Measurements from ENCODE around the gene TBC1D1. TPM values are rescaled to one million over a fixed set of nuclear protein-coding genes. Genes with fewer than 3 reads are reported as not detected.

TBC1D1 gene
- total RNA-seq, 1 donor, result 66.6 TPM

GRCh38 chr4:37946503-37947179 lies 55.8 kb downstream of the TBC1D1 start:
- TF ChIP-seq CTCF (IDR thresholded peaks at IDR 0.05; ENCODE audit: extremely low read depth, low read depth, low read length), result no peak
- no peaks in the 10 kb centered on the region for H3K36me3 ChIP-seq (ENCODE audit: insufficient read depth, low read length)
- no peak overlapping the region for H3K27ac ChIP-seq (ENCODE audit: low read depth, low read length)
- no peaks in the 10 kb centered on the region for H3K9me3 ChIP-seq (ENCODE audit: low read depth, low read length)
- no peaks in the 10 kb centered on the region for H4K20me1 ChIP-seq (ENCODE audit: insufficient read depth, low read length)
- DNase-seq (ENCODE audit: insufficient read length, low spot score, missing footprints), result peak; percentile 35
- H3K4me2 ChIP-seq (ENCODE audit: insufficient read depth, low read length), result no peak overlapping the region
- no peak overlapping the region for H3K4me3 ChIP-seq (ENCODE audit: insufficient read depth, low read length)
- H2AFZ ChIP-seq (ENCODE audit: low read length), result no peak overlapping the region
- H3K27me3 ChIP-seq (ENCODE audit: insufficient read depth, low read length), result no peaks in the 10 kb centered on the region
- H3K79me2 ChIP-seq (ENCODE audit: insufficient read depth, low read length), result no peaks in the 10 kb centered on the region
- H3K4me1 ChIP-seq (ENCODE audit: insufficient read depth, low read length), result peaks cover 8% of the 10 kb centered on the region

- no peak overlapping the region for H3K4me3 ChIP-seq (ENCODE audit: insufficient read depth, low read length)
- H3K36me3 ChIP-seq (ENCODE audit: insufficient read depth, low read length), result no peaks in the 10 kb centered on the region
- no peak for DNase-seq (ENCODE audit: insufficient read length, low spot score, missing footprints)
- peaks cover 13% of the 10 kb centered on the region for H3K4me1 ChIP-seq (ENCODE audit: insufficient read depth, low read length)
- H3K27ac ChIP-seq (ENCODE audit: low read depth, low read length), result no peak overlapping the region
- no peaks in the 10 kb centered on the region for H3K9me3 ChIP-seq (ENCODE audit: low read depth, low read length)
- H3K79me2 ChIP-seq (ENCODE audit: insufficient read depth, low read length), result no peaks in the 10 kb centered on the region
- H4K20me1 ChIP-seq (ENCODE audit: insufficient read depth, low read length), result no peaks in the 10 kb centered on the region
- H3K4me2 ChIP-seq (ENCODE audit: insufficient read depth, low read length), result no peak overlapping the region
- H2AFZ ChIP-seq (ENCODE audit: low read length), result no peak overlapping the region
- TF ChIP-seq CTCF (IDR thresholded peaks at IDR 0.05; ENCODE audit: extremely low read depth, low read depth, low read length), result no peak
- no peaks in the 10 kb centered on the region for H3K27me3 ChIP-seq (ENCODE audit: insufficient read depth, low read length)
Measured at GRCh38 chr4:37948542-37948941, 57.7 kb downstream of the TBC1D1 start.

GRCh38 chr4:37949636-37950426 lies 58.9 kb downstream of the TBC1D1 start:
- Histone ChIP-seq H3K36me3 (ENCODE audit: insufficient read depth, low read length) (no peaks in the 10 kb centered on the region), H3K4me2 (ENCODE audit: insufficient read depth, low read length) (no peak overlapping the region), H3K9me3 (ENCODE audit: low read depth, low read length) (no peaks in the 10 kb centered on the region), H3K4me1 (ENCODE audit: insufficient read depth, low read length) (peaks cover 15% of the 10 kb centered on the region), H3K27ac (ENCODE audit: low read depth, low read length) (no peak overlapping the region), H3K27me3 (ENCODE audit: insufficient read depth, low read length) (no peaks in the 10 kb centered on the region), H3K79me2 (ENCODE audit: insufficient read depth, low read length) (no peaks in the 10 kb centered on the region), H4K20me1 (ENCODE audit: insufficient read depth, low read length) (no peaks in the 10 kb centered on the region), H3K4me3 (ENCODE audit: insufficient read depth, low read length) (no peak overlapping the region), H2AFZ (ENCODE audit: low read length) (no peak overlapping the region)
- DNase-seq (ENCODE audit: insufficient read length, low spot score, missing footprints), result no peak
- TF ChIP-seq CTCF (IDR thresholded peaks at IDR 0.05; ENCODE audit: extremely low read depth, low read depth, low read length), result no peak

Data from osteoblast (primary cell).